DOHH2 (cell line): ENCODE measurements around the gene FZR1.

Experiments used
- H3F3A ChIP-seq: fragments of 200-600 bp; sonication (generic), shearing (Covaris generic); 2 replicates; pipeline ENCODE4 v1.6.0; 2016; ENCODE audit warnings: antibody characterized with exemption, mild to moderate bottlenecking; ENCODE audit not compliant: control insufficient read depth, insufficient read depth
- H3K27ac ChIP-seq: fragments of 200-600 bp; sonication (generic); 2 replicates; pipeline ENCODE4 v1.5.1; 2014; ENCODE audit warnings: low read depth, mild to moderate bottlenecking, low read length, moderate library complexity
- H3K27me3 ChIP-seq: fragments of 200-600 bp; sonication (generic); 2 replicates; pipeline ENCODE4 v1.6.1; 2014; ENCODE audit warnings: mild to moderate bottlenecking, low read length, mixed read lengths; ENCODE audit not compliant: control insufficient read depth
- H3K36me3 ChIP-seq: fragments of 200-600 bp; sonication (generic); 2 replicates; pipeline ENCODE4 v1.6.1; 2014; ENCODE audit warnings: mild to moderate bottlenecking, low read length, moderate library complexity, mixed read lengths; ENCODE audit not compliant: control insufficient read depth
- H3K4me1 ChIP-seq: fragments of 200-600 bp; sonication (generic); 2 replicates; pipeline ENCODE4 v1.6.1; 2014; ENCODE audit warnings: mild to moderate bottlenecking, low read length, mixed read lengths; ENCODE audit not compliant: control insufficient read depth
- H3K4me2 ChIP-seq: fragments of 200-600 bp; sonication (generic); 2 replicates; pipeline ENCODE4 v1.6.0; 2014; ENCODE audit warnings: mild to moderate bottlenecking, low read length, moderate library complexity
- H3K4me3 ChIP-seq: fragments of 200-600 bp; sonication (generic); 2 replicates; pipeline ENCODE4 v1.5.1; 2014; ENCODE audit warnings: mild to moderate bottlenecking, low read length, mixed read lengths
- H3K79me2 ChIP-seq: fragments of 200-600 bp; sonication (generic); 2 replicates; pipeline ENCODE4 v1.6.1; 2014; ENCODE audit warnings: mild to moderate bottlenecking, low read length, mixed read lengths; ENCODE audit not compliant: control insufficient read depth
- H3K9me2 ChIP-seq: fragments of 200-600 bp; sonication (generic); replicated peaks from 2 replicates; pipeline ENCODE4 v1.6.1; 2014; ENCODE audit warnings: mild to moderate bottlenecking, low read length, mixed read lengths; ENCODE audit not compliant: control insufficient read depth
- H3K9me3 ChIP-seq: fragments of 200-600 bp; sonication (generic); 2 replicates; pipeline ENCODE4 v1.6.1; 2014; ENCODE audit warnings: antibody characterized with exemption, low read length, mixed read lengths; ENCODE audit not compliant: control insufficient read depth, insufficient read depth
- H4K20me1 ChIP-seq: fragments of 200-600 bp; sonication (generic); 2 replicates; pipeline ENCODE4 v1.6.0; 2014; ENCODE audit warnings: low read depth, mild to moderate bottlenecking, antibody characterized with exemption, low read length, moderate library complexity; ENCODE audit not compliant: control insufficient read depth, insufficient read depth
- EZH2phosphoT487 ChIP-seq: fragments of 200-600 bp; sonication (generic); IDR thresholded peaks from 2 replicates; pipeline ENCODE4 v1.6.1; 2017; ENCODE audit warnings: borderline replicate concordance, mild to moderate bottlenecking, antibody characterized with exemption, low read length, moderate library complexity, mixed read lengths
- TF ChIP-seq, protein P1 (sequence below): fragments of 200-600 bp; sonication (generic); IDR thresholded peaks from one replicate; pipeline ENCODE4 v1.5.1; 2014; ENCODE audit warnings: antibody characterized with exemption, mild to moderate bottlenecking, low read depth, low read length; ENCODE audit not compliant: poor library complexity, severe bottlenecking

The FZR1 gene

DNA sequence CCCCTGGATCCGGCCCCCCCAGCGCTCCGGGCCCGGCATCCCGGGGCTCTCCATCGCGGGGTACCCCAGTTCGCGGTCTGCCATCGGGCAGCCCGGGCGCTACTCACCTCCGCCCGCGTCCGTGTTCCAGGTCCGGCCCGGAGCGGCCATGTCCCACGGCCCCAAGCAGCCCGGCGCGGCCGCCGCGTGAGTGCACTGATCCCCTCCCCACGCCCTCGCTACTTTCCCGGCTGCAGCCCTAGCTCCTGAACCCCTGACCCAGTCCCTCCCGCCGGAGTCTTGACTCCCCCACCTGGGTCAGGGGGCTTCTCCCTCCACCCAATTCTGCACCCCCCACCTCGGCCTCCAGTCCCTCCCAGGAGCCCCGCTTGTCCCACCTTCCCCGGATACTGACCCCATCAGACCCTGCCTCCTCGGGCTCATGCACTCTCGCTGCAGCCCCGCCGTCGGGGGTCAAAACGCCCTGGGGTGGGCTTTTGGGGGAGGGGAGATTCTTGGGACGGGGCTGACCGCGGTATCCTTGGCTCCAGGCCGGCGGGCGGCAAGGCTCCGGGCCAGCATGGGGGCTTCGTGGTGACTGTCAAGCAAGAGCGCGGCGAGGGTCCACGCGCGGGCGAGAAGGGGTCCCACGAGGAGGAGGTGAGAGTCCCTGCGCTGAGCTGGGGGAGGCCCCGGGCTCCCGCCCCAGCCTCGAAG is 67.2 kb downstream of the FZR1 start:
- Histone ChIP-seq H3K9me2 (no peaks in the 10 kb centered on the region), H3K27me3 (no peaks in the 10 kb centered on the region), H3K9me3 (no peaks in the 10 kb centered on the region), H3K4me3 (peak overlapping the region; percentile 93), H3K79me2 (peaks cover 6% of the 10 kb centered on the region), H4K20me1 (no peaks in the 10 kb centered on the region; the same call in 1 of the 2 replicates), H3K27ac (peak overlapping the region; percentile 46), H3K36me3 (peaks cover 16% of the 10 kb centered on the region), H3K4me2 (peak overlapping the region; percentile 92), H3F3A (no peaks in the 10 kb centered on the region; the same call in 1 of the 2 replicates), H3K4me1 (peaks cover 10% of the 10 kb centered on the region)
- TF ChIP-seq, protein P1, sequence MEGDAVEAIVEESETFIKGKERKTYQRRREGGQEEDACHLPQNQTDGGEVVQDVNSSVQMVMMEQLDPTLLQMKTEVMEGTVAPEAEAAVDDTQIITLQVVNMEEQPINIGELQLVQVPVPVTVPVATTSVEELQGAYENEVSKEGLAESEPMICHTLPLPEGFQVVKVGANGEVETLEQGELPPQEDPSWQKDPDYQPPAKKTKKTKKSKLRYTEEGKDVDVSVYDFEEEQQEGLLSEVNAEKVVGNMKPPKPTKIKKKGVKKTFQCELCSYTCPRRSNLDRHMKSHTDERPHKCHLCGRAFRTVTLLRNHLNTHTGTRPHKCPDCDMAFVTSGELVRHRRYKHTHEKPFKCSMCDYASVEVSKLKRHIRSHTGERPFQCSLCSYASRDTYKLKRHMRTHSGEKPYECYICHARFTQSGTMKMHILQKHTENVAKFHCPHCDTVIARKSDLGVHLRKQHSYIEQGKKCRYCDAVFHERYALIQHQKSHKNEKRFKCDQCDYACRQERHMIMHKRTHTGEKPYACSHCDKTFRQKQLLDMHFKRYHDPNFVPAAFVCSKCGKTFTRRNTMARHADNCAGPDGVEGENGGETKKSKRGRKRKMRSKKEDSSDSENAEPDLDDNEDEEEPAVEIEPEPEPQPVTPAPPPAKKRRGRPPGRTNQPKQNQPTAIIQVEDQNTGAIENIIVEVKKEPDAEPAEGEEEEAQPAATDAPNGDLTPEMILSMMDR = no peak
- TF ChIP-seq EZH2phosphoT487 = no peak

DNA sequence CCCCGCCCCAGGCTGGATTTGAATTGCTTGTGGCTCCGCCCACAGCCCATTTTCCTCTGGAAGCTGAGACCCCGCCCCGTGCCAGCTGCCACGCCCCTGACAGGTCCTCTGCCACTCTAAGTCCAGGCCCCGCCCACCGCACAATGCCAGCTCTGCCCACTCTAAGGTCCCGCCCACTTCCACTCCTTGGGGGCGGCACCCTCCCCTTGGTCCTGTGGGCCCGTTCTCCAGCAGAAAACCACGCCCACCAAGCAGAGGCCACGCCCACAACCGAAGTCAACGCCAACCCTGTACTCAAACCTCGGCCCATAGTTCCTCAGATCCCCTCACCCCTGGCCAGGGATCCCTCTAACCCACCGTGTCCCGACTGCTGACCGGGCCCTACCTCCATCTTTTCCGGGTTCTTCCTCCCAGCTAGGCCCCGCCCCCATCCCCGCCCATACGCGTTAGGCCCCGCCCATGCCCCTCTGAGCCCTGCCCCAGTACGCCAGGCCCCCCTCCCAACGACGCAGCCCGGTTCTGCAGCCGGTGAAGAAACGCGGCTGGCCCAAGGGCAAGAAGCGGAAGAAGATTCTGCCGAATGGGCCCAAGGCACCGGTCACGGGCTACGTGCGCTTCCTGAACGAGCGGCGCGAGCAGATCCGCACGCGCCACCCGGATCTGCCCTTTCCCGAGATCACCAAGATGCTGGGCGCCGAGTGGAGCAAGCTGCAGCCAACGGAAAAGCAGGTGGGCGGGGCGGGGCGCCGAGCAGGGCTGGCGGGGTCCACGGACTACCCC is 67.9 kb downstream of the FZR1 start:
- no peaks in the 10 kb centered on the region for H3K9me2 ChIP-seq
- peaks cover 6% of the 10 kb centered on the region for H3K79me2 ChIP-seq
- H3K4me3 ChIP-seq = peak overlapping the region; percentile 93
- peak overlapping the region; percentile 92 for H3K4me2 ChIP-seq
- H3K4me1 ChIP-seq = peaks cover 10% of the 10 kb centered on the region
- no peak for TF ChIP-seq EZH2phosphoT487
- TF ChIP-seq, protein P1 = no peak
- H3K27ac ChIP-seq = no peak overlapping the region
- H3K27me3 ChIP-seq = no peaks in the 10 kb centered on the region
- H3K36me3 ChIP-seq = peaks cover 16% of the 10 kb centered on the region
- H3F3A ChIP-seq = no peaks in the 10 kb centered on the region; the same call in 1 of the 2 replicates
- no peaks in the 10 kb centered on the region for H3K9me3 ChIP-seq
- no peaks in the 10 kb centered on the region; the same call in 1 of the 2 replicates for H4K20me1 ChIP-seq

DNA sequence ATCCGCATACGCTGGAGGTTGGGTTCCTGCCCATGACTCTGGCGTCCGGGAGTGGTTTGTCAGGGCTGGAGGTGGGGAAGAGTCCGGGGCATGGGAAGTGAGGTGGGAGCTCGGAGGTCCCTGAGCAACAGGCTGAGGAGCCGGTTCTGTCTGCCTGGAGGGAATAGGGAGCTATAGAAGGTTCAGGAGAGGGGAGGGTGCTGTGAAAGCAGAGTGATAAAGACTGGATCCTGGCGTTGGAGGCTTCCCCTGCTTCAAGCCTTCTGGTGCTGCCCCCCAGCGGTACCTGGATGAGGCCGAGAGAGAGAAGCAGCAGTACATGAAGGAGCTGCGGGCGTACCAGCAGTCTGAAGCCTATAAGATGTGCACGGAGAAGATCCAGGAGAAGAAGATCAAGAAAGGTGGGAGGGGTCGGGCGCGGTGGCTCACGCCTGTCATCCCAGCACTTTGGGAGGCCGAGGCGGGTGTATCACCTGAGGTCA is 69.2 kb downstream of the FZR1 start:
- H3F3A ChIP-seq = no peaks in the 10 kb centered on the region; the same call in 1 of the 2 replicates
- no peaks in the 10 kb centered on the region for H3K27me3 ChIP-seq
- no peak overlapping the region for H3K4me2 ChIP-seq
- TF ChIP-seq, protein P1 = no peak
- TF ChIP-seq EZH2phosphoT487 = no peak
- H3K9me2 ChIP-seq = no peaks in the 10 kb centered on the region
- peaks cover 16% of the 10 kb centered on the region for H3K36me3 ChIP-seq
- no peak overlapping the region for H3K27ac ChIP-seq
- no peaks in the 10 kb centered on the region for H3K9me3 ChIP-seq
- H3K4me3 ChIP-seq = no peak overlapping the region
- no peaks in the 10 kb centered on the region; the same call in 1 of the 2 replicates for H4K20me1 ChIP-seq
- peaks cover 6% of the 10 kb centered on the region for H3K79me2 ChIP-seq
- H3K4me1 ChIP-seq = peaks cover 10% of the 10 kb centered on the region
